HG03439 (cell line): ENCODE measurements around the gene SLC34A2.
"Not testable (repeated sequence)": the region's sequence is repeated elsewhere in the genome, so short reads cannot be mapped to it uniquely, and the experiment has no call there.

Source experiments
- ATAC-seq: cut with Tn5 transposase; IDR thresholded peaks from one replicate; pipeline ENCODE4 v1.9.1; 2021; ENCODE audit warnings: mild to moderate bottlenecking, moderate library complexity; ENCODE audit not compliant: unreplicated experiment

Gene SLC34A2, protein sequence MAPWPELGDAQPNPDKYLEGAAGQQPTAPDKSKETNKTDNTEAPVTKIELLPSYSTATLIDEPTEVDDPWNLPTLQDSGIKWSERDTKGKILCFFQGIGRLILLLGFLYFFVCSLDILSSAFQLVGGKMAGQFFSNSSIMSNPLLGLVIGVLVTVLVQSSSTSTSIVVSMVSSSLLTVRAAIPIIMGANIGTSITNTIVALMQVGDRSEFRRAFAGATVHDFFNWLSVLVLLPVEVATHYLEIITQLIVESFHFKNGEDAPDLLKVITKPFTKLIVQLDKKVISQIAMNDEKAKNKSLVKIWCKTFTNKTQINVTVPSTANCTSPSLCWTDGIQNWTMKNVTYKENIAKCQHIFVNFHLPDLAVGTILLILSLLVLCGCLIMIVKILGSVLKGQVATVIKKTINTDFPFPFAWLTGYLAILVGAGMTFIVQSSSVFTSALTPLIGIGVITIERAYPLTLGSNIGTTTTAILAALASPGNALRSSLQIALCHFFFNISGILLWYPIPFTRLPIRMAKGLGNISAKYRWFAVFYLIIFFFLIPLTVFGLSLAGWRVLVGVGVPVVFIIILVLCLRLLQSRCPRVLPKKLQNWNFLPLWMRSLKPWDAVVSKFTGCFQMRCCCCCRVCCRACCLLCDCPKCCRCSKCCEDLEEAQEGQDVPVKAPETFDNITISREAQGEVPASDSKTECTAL

DNA sequence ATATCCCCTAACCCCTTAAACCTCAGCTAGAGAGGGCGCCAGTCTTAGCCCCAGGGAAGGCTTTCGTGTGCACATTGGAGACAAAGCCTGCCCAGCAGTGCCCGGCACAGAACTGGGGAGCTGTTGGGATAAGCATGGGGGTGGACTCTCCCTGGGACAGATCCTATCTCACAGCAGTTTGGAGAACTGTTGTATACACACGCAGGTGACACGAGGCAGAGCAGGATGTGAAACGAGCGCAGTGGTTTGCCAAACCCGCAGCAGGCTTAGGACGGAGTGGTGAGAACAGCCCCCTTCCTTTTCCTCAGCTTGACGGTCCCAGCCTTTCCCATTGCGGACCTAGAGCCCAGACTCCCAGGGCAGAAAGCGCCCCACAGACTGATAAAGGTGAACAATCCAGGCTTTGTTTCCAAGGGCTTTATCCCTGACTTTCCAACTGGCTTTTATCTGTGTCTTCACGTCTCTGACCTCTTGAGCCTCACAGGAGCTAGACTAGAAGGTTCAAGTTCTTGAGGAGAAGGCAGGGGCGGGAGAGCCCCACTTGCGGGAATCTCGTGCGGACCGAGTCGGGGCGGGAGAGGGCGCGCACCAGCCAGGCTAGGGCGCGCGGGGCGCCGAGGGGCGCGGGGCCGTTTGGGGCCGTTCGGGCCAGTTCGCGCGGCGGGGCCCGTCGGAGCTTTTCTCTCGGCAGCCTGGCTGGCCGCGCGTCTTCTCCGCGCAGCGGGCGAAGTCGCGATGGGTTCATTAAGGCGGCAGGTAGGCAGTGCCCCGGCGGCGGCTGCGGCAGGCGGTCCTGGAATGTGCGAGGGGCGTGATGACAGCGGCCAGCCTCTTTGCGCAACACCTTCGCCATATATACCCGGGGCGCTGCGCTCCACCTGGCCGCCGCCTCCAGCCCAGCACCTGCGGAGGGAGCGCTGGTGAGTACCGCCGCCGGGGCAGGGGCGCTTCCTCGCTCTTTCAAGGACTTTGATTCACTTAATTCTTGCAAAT lies at the start of gene SLC34A2:
TSS of gene SLC34A2 (plus strand) at position 881 of the 993 bp plus-strand sequence. CDS start 6,650 bp downstream, outside the sequence.
- ATAC-seq, result no peak

DNA sequence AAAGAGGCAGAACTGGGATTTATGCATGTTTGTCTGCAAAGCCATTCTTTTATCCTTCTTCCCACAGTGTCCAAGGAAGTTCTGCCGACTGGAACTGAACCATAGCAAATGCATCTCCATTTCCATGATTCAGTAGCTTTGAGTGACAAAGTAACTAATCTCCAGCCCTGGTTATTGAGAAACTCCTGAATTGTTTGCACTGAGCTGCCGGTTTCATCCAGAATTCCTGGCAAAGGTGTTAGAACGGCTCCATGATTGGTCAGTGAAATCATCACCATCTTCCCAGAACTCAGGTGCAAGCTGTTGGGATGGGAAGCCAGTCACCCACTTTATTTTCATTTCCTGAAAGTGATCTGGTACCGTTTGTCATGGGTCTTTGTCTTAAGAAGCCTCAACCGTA lies 47.0 kb upstream of the SLC34A2 start:
- no peak for ATAC-seq

DNA sequence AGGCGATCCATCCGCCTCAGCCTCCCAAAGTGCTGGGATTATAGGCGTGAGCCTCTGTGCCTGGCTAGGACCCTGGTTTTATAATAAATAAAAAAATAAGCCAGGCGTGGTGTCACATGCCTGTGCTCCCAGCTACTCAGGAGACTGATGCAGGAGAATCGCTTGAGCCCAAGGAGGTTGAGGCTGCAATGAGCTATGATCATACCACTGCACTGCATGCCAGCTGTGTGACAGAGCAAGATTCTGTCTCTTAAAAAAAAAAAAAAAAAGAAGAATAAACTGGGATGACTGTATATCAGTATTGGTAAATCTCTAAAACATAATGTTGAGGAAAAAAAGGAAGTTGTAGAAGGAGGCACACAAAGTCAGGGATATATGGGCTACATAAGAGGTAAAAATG lies 45.7 kb upstream of the SLC34A2 start:
- ATAC-seq, result no peak

DNA sequence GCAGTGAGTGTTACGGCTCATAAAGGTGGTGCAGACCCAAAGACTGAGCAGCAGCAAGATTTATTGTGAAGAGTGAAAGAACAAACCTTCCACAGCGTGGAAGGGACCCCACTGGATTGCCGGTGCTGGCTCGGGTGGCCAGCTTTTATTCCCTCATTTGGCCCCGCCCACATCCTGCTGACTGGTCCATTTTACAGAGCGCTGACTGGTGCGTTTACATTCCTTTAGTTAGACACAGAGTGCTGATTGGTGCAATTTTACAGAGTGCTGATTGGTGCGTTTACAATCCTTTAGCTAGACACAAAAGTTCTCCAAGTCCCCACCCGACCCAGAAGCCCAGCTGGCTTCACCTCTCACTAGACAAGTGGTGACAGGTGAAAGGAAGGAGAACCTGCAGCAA lies 42.0 kb upstream of the SLC34A2 start:
- ATAC-seq, result not testable (repeated sequence)

DNA sequence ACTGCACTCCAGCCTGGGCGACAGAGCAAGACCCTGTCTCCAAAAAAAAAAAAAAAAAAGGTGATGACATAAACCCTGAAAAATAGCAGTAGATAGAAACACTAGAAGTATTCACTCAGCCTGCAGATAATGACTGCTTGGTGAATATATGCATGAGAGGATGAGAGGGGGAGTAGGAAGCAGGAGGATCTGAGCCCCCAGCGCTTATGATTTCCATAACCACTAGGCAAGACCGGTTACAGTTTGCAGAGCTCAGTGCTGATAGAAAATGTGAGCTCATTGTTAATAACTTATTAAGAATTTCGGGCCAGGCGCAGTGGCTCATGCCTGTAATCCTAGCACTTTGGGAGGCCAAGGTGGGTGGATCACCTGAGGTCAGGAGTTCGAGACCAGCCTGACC lies 40.8 kb upstream of the SLC34A2 start:
- ATAC-seq, result no peak

DNA sequence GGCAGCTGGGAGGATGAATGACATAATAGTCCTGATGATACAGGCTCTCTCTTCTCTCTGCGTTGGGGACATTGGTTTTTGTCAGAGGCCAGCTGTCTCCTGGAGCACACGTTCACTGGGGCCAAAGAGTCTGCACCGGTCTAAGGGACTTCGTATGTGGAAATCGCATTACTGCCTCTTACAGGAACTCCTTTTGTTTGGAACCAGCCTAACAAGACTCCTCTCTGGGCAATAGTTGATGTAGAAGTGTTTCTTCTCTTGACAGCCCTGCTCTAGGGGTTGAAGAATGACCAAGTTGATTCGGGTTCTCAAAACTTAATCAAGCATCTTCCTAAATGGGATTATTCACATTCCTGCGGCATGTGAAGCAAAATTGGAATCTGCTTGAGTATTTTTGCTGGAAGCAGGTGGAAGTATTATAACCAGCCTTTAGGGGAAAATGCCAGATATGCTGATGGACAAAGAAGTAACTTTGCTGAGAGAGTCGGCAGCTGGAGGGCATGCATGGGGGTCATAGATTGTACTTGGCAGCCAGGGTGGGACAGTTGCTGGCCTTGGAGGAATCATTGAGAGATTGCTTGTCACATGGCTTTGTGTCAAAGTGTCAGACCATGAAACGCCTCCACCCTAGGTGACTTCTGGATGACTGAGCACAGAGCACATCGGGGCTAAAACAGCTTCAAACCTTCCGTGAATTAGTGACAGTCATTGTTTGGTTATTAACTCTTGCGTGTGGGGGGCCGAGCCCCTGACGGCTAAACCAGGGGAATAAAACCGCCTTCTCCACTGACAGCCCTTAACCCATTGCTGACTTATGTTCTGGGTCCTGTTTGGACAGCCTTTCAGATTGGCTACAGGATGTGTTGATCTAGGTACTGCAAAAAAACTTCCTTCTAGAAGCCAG lies 34.4 kb upstream of the SLC34A2 start:
- no peak for ATAC-seq

DNA sequence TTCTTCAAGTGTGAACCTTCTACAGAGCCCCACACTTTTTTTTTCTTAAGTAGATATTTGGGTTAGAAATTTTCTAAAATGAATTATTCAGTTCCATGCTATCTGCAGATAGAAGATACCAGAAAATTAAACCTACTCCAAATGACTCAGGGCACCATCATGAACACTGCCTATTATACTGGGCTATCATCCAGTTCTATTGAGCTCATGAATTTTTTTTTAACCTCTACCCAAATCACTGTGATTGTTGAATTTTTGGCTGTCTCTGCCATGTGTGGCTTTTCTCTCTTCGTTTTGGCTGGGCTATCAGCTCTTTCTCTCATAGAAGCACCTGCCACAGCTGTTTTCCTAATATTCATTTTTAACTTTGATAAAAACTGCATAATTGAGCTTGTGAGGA lies 31.0 kb upstream of the SLC34A2 start:
- ATAC-seq, result no peak

DNA sequence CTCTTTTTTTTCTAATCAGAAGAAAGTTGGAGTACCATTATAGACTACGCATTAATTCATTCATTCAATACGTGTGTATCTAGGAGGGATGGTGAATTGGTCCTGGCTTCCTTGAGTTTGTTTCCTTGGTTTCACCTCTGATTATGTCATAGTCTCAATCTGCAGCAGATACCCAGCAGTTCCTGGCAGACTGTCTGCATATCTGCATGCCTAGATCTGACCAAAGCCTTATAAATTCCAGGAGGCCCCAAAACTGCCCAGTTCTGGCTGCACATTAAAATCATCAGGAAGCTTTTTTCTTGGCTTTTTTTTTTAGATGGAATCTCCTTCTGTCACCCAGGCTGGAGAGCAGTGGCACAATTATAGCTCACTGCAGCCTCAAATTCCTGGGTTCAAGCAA lies 27.2 kb upstream of the SLC34A2 start:
- ATAC-seq, result no peak

DNA sequence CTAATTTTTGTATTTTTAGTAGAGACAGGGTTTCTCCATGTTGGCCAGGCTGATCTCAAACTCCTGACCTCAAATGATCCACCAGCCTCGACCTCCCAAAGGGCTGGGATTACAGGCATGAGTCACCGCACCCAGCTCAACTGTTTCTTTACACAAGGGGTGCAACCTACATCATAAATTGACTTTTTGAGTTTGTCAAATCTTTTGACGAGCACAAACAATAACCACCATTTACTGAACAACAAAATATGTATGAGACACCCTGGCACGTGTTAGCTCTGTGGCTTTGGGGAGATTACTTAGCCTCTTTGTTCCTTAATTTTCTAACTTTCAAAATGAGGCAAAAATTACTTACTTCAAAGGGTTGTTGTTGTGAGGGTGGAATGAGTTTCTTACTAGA lies 23.5 kb upstream of the SLC34A2 start:
- ATAC-seq, result no peak

DNA sequence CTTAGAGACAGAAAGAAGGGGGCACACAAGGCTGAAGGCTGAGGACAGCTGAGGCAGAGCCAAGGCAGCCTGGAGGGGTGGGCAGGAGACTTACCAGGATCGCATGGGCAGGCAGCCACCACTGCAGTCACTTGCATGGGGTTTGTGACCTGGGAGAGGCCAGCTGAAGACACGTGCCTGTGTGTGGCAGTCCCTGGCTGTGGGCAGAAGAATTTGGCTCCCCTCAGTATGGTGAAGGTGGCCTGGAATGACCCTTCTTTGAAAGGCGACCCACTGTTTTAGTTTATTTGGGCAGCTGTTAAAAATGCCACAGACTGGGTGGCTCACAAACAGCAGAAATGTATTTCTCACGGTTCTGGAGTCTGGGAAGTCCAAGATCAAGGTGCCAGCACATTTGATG lies 22.1 kb upstream of the SLC34A2 start:
- ATAC-seq, result no peak

DNA sequence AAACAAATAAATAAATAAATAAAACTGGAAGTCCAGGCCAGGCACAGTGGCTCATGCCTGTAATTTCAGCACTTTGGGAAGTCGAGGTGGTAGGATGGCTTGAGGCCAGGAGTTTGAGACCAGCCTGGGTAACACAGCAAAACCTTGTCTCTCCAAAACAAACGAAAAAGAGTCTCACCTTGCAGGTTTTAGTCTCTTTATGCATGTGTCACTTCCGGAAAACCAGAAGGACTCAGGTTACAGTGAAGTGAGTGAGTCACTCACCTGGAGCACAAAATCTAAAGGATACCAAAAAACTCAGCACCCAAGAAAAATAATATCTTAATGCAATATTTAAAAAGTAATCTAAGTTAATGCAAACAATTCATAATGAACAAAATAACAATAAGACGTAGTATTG lies 20.1 kb upstream of the SLC34A2 start:
- ATAC-seq, result no peak

DNA sequence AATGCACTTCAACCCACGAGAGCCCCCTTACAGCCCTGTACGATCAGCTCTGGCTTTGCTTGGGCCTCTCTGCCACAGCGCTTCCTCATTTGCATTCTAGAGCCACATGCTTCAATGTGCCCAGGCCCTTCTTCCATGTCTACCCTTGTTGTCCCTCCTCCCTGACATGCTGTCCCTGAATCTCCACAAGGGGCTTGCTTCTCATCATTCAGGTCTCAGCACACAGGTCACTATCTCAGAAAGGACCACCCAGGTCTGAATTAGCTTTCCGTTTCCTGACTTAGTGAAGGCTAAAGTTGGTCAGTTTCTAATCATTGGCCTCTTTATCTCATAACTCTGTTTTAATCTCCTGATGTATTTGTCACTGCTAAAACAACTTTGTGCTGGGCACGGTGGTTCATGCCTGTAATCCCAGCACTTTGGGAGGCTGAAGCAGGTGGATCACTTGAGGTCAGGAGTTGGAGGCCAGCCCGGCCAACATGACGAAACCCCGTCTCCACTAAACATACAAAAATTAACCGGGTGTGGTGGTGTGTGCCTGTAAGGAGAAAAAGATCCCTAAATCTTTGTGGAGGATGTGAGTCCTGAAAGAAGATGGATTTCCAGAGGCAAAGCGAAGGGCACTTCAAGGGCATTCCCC lies 17.9 kb upstream of the SLC34A2 start:
- no peak for ATAC-seq

DNA sequence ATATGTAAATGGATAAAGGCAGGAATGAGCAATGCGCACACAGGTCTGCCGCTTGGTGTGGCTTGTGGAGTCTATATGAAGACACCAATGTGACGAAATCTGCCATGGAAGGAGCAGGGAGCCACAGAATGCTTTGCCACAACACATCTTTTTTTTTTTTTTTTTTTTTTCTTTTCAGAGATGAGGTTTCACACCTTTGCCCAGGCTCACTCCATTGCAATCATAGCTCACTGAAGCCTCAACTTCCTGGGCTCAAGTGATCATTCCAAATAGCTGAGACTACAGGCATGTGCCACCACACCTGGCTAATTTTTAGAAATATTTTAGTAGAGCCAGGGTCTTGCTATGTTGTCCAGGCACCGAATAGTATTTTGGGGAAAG lies 17.4 kb upstream of the SLC34A2 start:
- ATAC-seq, result no peak

DNA sequence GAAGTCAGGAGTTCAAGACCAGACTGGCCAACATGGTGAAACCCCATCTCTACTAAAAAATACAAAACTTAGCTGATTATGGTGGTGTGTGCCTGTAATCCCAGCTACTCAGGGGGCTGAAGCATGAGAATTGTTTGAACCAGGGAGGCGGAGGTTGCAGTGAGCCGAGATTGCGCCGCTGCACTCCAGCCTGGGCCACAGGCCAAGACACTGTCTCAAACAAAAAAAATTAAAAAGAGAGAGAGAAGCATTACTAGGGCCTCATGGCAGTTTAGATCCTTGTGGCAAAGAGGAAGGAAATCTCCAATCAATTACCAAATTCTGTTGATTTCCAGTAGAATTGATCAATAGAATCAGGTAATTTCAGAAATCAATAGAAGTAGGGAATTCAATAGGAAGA lies 16.8 kb upstream of the SLC34A2 start:
- no peak for ATAC-seq

DNA sequence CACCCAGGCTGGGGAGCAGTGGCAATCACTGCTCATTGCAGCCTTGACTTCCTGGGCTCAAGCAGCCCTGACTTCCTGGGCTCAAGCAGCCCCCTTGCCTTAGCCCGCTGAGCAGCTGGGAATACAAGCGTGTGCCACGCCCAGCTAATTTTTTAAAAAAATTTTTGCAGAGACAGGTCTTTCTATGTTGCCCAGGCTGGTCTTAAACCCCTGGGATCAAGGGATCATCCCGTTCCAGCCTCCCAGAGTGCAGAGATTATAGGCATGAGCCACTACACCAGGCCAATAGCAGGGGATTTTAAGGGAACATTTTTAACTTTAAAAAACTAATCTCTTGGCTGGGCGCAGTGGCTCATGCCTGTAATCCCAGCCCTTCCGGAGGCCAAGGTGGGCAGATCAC lies 5.3 kb upstream of the SLC34A2 start:
- no peak for ATAC-seq

DNA sequence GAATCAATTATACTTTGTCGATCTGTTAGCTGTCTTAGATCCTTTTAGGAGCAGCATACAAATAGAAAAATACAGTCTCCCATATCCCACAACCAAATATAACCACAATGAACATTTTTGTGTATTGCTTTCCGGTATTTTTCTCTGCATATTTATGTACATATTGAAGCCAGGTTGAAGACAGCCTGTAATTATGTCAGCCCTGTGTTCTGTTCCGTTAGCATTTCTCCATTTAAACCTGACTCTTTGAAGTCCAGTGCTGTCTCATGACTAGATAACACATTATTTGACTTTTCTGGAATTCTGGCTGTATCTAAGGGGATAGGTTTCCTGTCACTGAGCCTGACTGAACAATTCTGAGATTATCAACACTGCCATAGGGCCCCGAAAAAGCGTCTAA lies 4.0 kb upstream of the SLC34A2 start:
- no peak for ATAC-seq

DNA sequence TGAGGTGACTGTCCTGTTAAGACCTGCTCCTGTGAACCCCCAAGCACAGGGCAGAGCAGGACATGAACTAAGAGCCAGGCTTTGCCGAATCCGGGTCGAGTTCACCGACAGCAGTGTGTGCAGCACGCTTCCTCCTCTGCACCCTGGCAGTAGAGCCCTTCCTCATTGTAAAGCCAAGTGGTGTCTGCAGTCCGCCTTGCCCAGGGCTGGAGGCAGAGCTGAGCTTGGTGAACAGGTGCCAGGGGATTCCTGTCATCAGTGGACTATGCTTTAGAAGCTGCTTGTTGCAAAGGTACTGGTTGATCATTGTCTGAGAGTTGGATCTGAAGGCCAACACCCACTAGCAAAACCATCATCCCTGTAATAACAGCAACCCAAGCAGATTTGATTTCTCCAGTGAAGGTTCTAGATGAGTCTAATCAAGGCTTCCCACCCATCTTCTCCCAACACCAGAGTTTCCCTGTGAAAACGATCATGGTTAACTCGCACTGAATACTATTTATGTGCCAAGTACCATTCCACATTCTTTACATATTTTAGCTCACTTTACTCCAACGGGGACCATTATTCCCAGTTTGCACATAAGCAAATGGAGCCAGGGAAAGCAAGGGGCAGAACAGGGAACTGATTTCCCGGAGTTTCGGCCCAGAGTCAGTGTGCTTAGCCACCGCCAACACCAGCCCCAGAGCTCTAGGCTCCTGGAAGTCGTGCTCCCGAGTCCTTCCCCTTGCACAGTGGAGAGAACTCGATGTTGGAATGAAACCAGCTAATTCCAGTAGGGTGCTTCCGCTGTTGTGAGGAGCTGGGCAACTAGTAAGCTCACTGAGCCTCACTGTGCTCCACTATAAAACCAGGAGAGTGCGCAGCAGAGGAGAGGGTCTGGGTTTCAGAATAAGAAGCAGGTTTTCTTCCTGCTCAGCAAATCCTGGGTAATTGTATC lies 1.4 kb upstream of the SLC34A2 start:
- ATAC-seq, result no peak

DNA sequence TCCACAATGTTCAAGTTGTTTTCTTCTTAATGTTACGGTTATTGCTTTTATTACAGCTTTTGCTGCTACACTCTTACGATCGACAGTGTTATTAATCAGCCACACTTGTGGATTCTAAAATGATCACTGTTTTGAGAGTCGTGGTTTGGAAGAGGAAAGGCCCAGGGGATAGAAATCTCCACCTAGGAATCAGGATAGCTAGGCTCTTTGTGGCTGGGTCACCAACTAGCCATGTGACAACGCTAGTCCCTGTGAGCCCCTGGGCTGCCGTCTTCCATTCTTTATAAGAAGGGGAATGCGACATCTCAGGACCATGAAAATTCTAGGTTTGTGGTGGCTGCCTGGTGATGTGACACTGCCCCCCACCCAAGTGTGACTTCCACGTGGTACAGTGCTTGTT lies 380 bp downstream of the SLC34A2 start:
- no peak for ATAC-seq

DNA sequence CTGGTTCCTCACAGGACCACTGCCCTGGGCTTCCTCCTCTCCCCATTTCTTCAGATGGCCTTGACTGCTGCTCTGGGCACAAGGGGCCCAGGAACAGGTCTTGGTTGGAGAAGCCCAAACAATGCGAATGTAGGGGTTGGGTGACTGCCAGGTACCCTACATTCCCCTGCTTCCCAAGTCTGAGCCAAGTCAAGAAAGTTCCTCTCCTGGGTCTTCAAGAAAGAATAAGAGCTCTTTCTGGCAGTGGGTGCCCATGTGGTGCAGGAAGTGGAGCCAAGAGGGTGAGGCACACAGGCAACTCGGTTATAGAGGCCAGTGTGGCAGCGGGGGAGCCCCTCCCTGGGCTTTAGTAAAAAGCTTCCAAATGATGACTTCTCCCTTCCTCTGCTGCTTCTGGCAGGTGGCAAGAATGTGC lies 2.7 kb downstream of the SLC34A2 start:
- no peak for ATAC-seq
